GM12873 (cell line): ENCODE results near the gene MSI2.

Experiments used
- CTCF ChIP-seq: IDR thresholded peaks from 2 replicates; pipeline ENCODE4 v1.5.1; 2012; ENCODE audit warnings: low read depth, mild to moderate bottlenecking, moderate library complexity, low read length, control low read depth; ENCODE audit not compliant: insufficient read depth; ENCODE audit errors: missing control alignments

MSI2 gene

GRCh38 chr17:57341611-57342540 lies 85.6 kb downstream of the MSI2 start:
- no peak for TF ChIP-seq CTCF

- no peak for TF ChIP-seq CTCF
These were observed 86.8 kb downstream of the MSI2 start for GRCh38 chr17:57342963-57343589.

- TF ChIP-seq CTCF: no peak
These were observed 87.4 kb downstream of the MSI2 start for GRCh38 chr17:57343717-57344116.

- TF ChIP-seq CTCF: no peak
These were observed 87.9 kb downstream of the MSI2 start for GRCh38 chr17:57344261-57344660.

GRCh38 chr17:57349541-57350247 lies 93.4 kb downstream of the MSI2 start:
- TF ChIP-seq CTCF: no peak

GRCh38 chr17:57350266-57350665 lies 93.9 kb downstream of the MSI2 start:
- no peak for TF ChIP-seq CTCF

GRCh38 chr17:57352665-57353175 lies 96.4 kb downstream of the MSI2 start:
- no peak for TF ChIP-seq CTCF
